Measurements from ENCODE around the gene SFI1. TPM values are rescaled to one million over a fixed set of nuclear protein-coding genes. Genes with fewer than 3 reads are reported as not detected.

SFI1 gene
- total RNA-seq, 1 donor from 2014 or later: 13.6 TPM

- H3K4me1 Mint-ChIP-seq (ENCODE audit: low read depth, unreplicated experiment): peaks cover 13% of the 10 kb centered on the region
- H3K9ac ChIP-seq (ENCODE audit: low read length): no peak overlapping the region
- DNase-seq (ENCODE audit: low read depth): no peak
- TF ChIP-seq CTCF (IDR thresholded peaks at IDR 0.05; ENCODE audit: insufficient read depth, low read depth, low read length): no peak
- TF ChIP-seq EZH2 (IDR thresholded peaks at IDR 0.05; ENCODE audit: insufficient read depth, low read length): no peak
- no peak overlapping the region for H2AFZ ChIP-seq (ENCODE audit: low read depth, low read length)
- no peaks in the 10 kb centered on the region for H3K27me3 Mint-ChIP-seq (ENCODE audit: low read depth, unreplicated experiment)
- no peaks in the 10 kb centered on the region for H3K27me3 ChIP-seq (ENCODE audit: insufficient read depth, low read length)
- H3K9me3 Mint-ChIP-seq (ENCODE audit: unreplicated experiment): no peaks in the 10 kb centered on the region
- no peak overlapping the region for H3K27ac Mint-ChIP-seq (ENCODE audit: unreplicated experiment)
- no peaks in the 10 kb centered on the region for H3K36me3 ChIP-seq (ENCODE audit: insufficient read depth, low read length)
- no peak overlapping the region for H3K4me2 ChIP-seq (ENCODE audit: low read length)
- peaks cover 23% of the 10 kb centered on the region for H4K20me1 ChIP-seq (ENCODE audit: insufficient read depth, low read length)
- H3K36me3 Mint-ChIP-seq (ENCODE audit: low read depth, unreplicated experiment): peaks cover 12% of the 10 kb centered on the region
- no peak overlapping the region for H3K4me3 Mint-ChIP-seq (ENCODE audit: unreplicated experiment)
- no peak for FAIRE-seq
- peaks cover 81% of the 10 kb centered on the region for H3K79me2 ChIP-seq (ENCODE audit: insufficient read depth, low read length)
- no peak overlapping the region for H3K4me3 ChIP-seq (ENCODE audit: insufficient read depth, low read depth, low read length)
- H3K27ac ChIP-seq (ENCODE audit: low read depth, low read length): no peak overlapping the region
- peaks cover 13% of the 10 kb centered on the region for H3K4me1 ChIP-seq (ENCODE audit: insufficient read depth, low read length)
- H3K9me3 ChIP-seq (ENCODE audit: insufficient read depth, low read depth, low read length): no peaks in the 10 kb centered on the region
Measured at GRCh38 chr22:31652911-31653684, 156.8 kb downstream of the SFI1 start.

GRCh38 chr22:31653944-31654343, 157.6 kb downstream of the SFI1 start:
- TF ChIP-seq CTCF (IDR thresholded peaks at IDR 0.05; ENCODE audit: insufficient read depth, low read depth, low read length): no peak
- no peak for TF ChIP-seq EZH2 (IDR thresholded peaks at IDR 0.05; ENCODE audit: insufficient read depth, low read length)
- H3K79me2 ChIP-seq (ENCODE audit: insufficient read depth, low read length): peaks cover 89% of the 10 kb centered on the region
- H3K9ac ChIP-seq (ENCODE audit: low read length): no peak overlapping the region
- peaks cover 27% of the 10 kb centered on the region for H4K20me1 ChIP-seq (ENCODE audit: insufficient read depth, low read length)
- H3K9me3 ChIP-seq (ENCODE audit: insufficient read depth, low read depth, low read length): no peaks in the 10 kb centered on the region
- DNase-seq (ENCODE audit: low read depth) (no peak), FAIRE-seq (no peak)
- Mint-ChIP-seq H3K27me3 (ENCODE audit: low read depth, unreplicated experiment) (no peaks in the 10 kb centered on the region), H3K27ac (ENCODE audit: unreplicated experiment) (no peak overlapping the region), H3K4me3 (ENCODE audit: unreplicated experiment) (no peak overlapping the region), H3K4me1 (ENCODE audit: low read depth, unreplicated experiment) (peaks cover 15% of the 10 kb centered on the region), H3K9me3 (ENCODE audit: unreplicated experiment) (no peaks in the 10 kb centered on the region), H3K36me3 (ENCODE audit: low read depth, unreplicated experiment) (peaks cover 12% of the 10 kb centered on the region)
- H3K27me3 ChIP-seq (ENCODE audit: insufficient read depth, low read length): no peaks in the 10 kb centered on the region
- H3K27ac ChIP-seq (ENCODE audit: low read depth, low read length): no peak overlapping the region
- H3K36me3 ChIP-seq (ENCODE audit: insufficient read depth, low read length): no peaks in the 10 kb centered on the region
- H2AFZ ChIP-seq (ENCODE audit: low read depth, low read length): no peak overlapping the region
- no peak overlapping the region for H3K4me2 ChIP-seq (ENCODE audit: low read length)
- H3K4me3 ChIP-seq (ENCODE audit: insufficient read depth, low read depth, low read length): no peak overlapping the region
- H3K4me1 ChIP-seq (ENCODE audit: insufficient read depth, low read length): peaks cover 11% of the 10 kb centered on the region

DNA sequence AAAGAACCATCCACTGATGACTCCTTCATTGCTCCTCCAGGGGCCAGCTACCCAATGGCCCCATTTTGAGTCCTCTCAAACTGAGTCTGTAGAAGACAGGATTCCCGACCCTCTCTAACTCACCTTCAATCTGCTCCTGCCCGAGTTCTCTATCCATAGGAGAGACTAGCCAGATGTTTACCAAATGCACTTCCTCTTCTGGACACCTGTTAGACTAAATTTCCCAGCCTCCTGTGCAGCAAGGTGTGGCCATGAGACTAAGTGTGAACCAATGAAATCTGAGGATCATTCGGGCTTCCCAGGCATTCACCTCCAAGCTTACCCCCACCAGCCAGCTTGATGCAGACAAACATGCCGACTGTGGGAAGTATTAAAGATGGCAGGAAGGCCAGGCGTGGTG, 158.1 kb downstream of the SFI1 start:
- Mint-ChIP-seq H3K27ac (ENCODE audit: unreplicated experiment) (no peak overlapping the region), H3K36me3 (ENCODE audit: low read depth, unreplicated experiment) (peaks cover 12% of the 10 kb centered on the region), H3K4me3 (ENCODE audit: unreplicated experiment) (no peak overlapping the region)

More for the DNA sequence above, 158.1 kb downstream of the SFI1 start:
- Histone ChIP-seq H3K4me2 (ENCODE audit: low read length) (no peak overlapping the region), H3K79me2 (ENCODE audit: insufficient read depth, low read length) (peaks cover 91% of the 10 kb centered on the region), H3K4me1 (ENCODE audit: insufficient read depth, low read length) (peaks cover 11% of the 10 kb centered on the region), H3K4me3 (ENCODE audit: insufficient read depth, low read depth, low read length) (no peak overlapping the region), H3K36me3 (ENCODE audit: insufficient read depth, low read length) (no peaks in the 10 kb centered on the region), H3K9ac (ENCODE audit: low read length) (no peak overlapping the region), H2AFZ (ENCODE audit: low read depth, low read length) (no peak overlapping the region), H3K27me3 (ENCODE audit: insufficient read depth, low read length) (no peaks in the 10 kb centered on the region), H4K20me1 (ENCODE audit: insufficient read depth, low read length) (peaks cover 27% of the 10 kb centered on the region), H3K27ac (ENCODE audit: low read depth, low read length) (no peak overlapping the region), H3K9me3 (ENCODE audit: insufficient read depth, low read depth, low read length) (no peaks in the 10 kb centered on the region)
- no peaks in the 10 kb centered on the region for H3K27me3 Mint-ChIP-seq (ENCODE audit: low read depth, unreplicated experiment)
- no peak for FAIRE-seq
- DNase-seq (ENCODE audit: low read depth): no peak
- H3K4me1 Mint-ChIP-seq (ENCODE audit: low read depth, unreplicated experiment): peaks cover 18% of the 10 kb centered on the region
- TF ChIP-seq CTCF (IDR thresholded peaks at IDR 0.05; ENCODE audit: insufficient read depth, low read depth, low read length): no peak
- no peak for TF ChIP-seq EZH2 (IDR thresholded peaks at IDR 0.05; ENCODE audit: insufficient read depth, low read length)
- no peaks in the 10 kb centered on the region for H3K9me3 Mint-ChIP-seq (ENCODE audit: unreplicated experiment)
